ENCODE results near the gene TSPAN33. TPM values are rescaled to one million over a fixed set of nuclear protein-coding genes. Genes with fewer than 3 reads are reported as not detected.

TSPAN33 gene
- polyA plus RNA-seq, 1 of the 3 experiments (the other 2 are of a cell fraction) = 6.9 TPM

DNA sequence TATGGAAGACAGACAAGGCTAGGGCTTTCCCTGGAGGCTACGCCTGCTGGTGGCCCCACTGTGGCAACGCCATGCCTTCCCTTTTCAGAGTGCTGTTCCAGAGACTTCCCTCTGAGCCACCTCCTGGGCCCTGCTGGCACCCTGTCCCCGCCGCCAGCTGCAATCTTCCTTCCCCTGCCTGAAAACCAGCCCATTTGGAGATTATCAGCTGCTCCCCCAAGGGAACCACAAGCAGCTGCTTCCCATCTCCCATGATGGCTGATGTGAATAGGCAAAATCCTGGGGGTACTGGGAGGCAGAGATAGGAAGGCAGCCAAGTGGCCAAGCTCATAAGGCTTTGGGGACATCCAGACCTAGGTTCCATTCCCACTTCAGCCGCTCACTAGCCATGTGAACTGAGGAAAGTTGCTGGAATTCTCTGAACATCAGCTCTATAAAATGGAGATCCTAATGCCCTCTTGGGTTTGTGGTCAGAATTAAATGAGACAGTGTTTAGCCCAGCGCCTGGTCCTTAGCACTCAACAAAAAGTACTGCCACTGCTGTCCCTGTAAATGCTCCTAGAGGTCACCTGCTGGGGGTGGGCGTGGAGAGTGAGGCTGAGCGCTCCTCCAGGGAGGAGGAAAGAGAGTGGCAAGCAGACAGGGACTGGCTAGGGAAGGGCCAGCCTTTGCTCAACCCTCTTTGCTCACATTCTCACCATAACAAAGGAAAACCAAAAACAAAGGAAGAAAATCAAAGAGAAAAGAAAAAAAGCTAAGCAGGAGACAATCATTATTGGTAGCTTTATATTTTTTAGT lies 5.9 kb downstream of the TSPAN33 start:
- H3K9ac ChIP-seq = no peak overlapping the region
- no peak overlapping the region for H3K4me3 ChIP-seq (ENCODE audit: low read depth in 2 of 2, low read length in 1 of 2)
- TF ChIP-seq NRF1 (IDR thresholded peaks at IDR 0.05; ENCODE audit: low read depth, low read length) (no peak), TCF12 (IDR thresholded peaks at IDR 0.05) (no peak), CHD2 (IDR thresholded peaks at IDR 0.05; ENCODE audit: low read length, partially characterized antibody) (no peak), FOXM1 (IDR thresholded peaks at IDR 0.05; ENCODE audit: low read depth) (no peak), RFX5 (IDR thresholded peaks at IDR 0.05; ENCODE audit: low read length) (no peak), RCOR1 (IDR thresholded peaks at IDR 0.05; ENCODE audit: low read length) (no peak), EZH2phosphoT487 (IDR thresholded peaks at IDR 0.05; ENCODE audit: borderline replicate concordance, low read depth) (no peak), MXI1 (IDR thresholded peaks at IDR 0.05; ENCODE audit: low read depth, low read length) (no peak), JUND (IDR thresholded peaks at IDR 0.05) (no peak), FOSL2 (IDR thresholded peaks at IDR 0.05; ENCODE audit: borderline replicate concordance, low read depth) (no peak), GABPA (IDR thresholded peaks at IDR 0.05; ENCODE audit: low read depth) (no peak), EP300 (IDR thresholded peaks at IDR 0.05; ENCODE audit: borderline replicate concordance in 1 of 2, low read depth in 1 of 2, low read length in 1 of 2) (no peak)
- TF ChIP-seq, protein P1, sequence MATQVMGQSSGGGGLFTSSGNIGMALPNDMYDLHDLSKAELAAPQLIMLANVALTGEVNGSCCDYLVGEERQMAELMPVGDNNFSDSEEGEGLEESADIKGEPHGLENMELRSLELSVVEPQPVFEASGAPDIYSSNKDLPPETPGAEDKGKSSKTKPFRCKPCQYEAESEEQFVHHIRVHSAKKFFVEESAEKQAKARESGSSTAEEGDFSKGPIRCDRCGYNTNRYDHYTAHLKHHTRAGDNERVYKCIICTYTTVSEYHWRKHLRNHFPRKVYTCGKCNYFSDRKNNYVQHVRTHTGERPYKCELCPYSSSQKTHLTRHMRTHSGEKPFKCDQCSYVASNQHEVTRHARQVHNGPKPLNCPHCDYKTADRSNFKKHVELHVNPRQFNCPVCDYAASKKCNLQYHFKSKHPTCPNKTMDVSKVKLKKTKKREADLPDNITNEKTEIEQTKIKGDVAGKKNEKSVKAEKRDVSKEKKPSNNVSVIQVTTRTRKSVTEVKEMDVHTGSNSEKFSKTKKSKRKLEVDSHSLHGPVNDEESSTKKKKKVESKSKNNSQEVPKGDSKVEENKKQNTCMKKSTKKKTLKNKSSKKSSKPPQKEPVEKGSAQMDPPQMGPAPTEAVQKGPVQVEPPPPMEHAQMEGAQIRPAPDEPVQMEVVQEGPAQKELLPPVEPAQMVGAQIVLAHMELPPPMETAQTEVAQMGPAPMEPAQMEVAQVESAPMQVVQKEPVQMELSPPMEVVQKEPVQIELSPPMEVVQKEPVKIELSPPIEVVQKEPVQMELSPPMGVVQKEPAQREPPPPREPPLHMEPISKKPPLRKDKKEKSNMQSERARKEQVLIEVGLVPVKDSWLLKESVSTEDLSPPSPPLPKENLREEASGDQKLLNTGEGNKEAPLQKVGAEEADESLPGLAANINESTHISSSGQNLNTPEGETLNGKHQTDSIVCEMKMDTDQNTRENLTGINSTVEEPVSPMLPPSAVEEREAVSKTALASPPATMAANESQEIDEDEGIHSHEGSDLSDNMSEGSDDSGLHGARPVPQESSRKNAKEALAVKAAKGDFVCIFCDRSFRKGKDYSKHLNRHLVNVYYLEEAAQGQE (IDR thresholded peaks at IDR 0.05; ENCODE audit: low read depth, low read length) = no peak
- TF ChIP-seq, protein P2, sequence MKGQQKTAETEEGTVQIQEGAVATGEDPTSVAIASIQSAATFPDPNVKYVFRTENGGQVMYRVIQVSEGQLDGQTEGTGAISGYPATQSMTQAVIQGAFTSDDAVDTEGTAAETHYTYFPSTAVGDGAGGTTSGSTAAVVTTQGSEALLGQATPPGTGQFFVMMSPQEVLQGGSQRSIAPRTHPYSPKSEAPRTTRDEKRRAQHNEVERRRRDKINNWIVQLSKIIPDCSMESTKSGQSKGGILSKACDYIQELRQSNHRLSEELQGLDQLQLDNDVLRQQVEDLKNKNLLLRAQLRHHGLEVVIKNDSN (IDR thresholded peaks at IDR 0.05; ENCODE audit: borderline replicate concordance, low read depth) = no peak
- TF ChIP-seq, protein P3, sequence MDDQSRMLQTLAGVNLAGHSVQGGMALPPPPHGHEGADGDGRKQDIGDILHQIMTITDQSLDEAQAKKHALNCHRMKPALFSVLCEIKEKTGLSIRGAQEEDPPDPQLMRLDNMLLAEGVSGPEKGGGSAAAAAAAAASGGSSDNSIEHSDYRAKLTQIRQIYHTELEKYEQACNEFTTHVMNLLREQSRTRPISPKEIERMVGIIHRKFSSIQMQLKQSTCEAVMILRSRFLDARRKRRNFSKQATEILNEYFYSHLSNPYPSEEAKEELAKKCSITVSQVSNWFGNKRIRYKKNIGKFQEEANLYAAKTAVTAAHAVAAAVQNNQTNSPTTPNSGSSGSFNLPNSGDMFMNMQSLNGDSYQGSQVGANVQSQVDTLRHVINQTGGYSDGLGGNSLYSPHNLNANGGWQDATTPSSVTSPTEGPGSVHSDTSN (IDR thresholded peaks at IDR 0.05) = no peak
- TF ChIP-seq, protein P4, sequence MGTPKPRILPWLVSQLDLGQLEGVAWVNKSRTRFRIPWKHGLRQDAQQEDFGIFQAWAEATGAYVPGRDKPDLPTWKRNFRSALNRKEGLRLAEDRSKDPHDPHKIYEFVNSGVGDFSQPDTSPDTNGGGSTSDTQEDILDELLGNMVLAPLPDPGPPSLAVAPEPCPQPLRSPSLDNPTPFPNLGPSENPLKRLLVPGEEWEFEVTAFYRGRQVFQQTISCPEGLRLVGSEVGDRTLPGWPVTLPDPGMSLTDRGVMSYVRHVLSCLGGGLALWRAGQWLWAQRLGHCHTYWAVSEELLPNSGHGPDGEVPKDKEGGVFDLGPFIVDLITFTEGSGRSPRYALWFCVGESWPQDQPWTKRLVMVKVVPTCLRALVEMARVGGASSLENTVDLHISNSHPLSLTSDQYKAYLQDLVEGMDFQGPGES (IDR thresholded peaks at IDR 0.05; ENCODE audit: low read depth, low read length) = no peak
- TF ChIP-seq, protein P5, sequence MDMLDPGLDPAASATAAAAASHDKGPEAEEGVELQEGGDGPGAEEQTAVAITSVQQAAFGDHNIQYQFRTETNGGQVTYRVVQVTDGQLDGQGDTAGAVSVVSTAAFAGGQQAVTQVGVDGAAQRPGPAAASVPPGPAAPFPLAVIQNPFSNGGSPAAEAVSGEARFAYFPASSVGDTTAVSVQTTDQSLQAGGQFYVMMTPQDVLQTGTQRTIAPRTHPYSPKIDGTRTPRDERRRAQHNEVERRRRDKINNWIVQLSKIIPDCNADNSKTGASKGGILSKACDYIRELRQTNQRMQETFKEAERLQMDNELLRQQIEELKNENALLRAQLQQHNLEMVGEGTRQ (IDR thresholded peaks at IDR 0.05; ENCODE audit: borderline replicate concordance, low read depth, low read length) = no peak
- H4K20me1 ChIP-seq (ENCODE audit: insufficient read depth) = no peaks in the 10 kb centered on the region
- no peak for DNase-seq
- no peaks in the 10 kb centered on the region for H3K9me3 ChIP-seq
- ChIA-PET CTCF (interaction anchor here (1.2 to 10.0 kb wide), 6 partner anchors 9 to 148 kb away, joined by 4 to 111 read pairs (median 8); no protein-coding TSS in a partner anchor), POLR2A (no interaction called here)
- no peaks in the 10 kb centered on the region for H3K9me2 ChIP-seq
- H3K4me1 ChIP-seq (ENCODE audit: control insufficient read depth in 1 of 2, insufficient read depth in 2 of 2, low read depth in 1 of 2, low read length in 1 of 2) = peaks cover 0 to 16% of the 10 kb centered on the region in 2 experiments; a peak in 1 of 4 replicates
- H3K79me2 ChIP-seq (ENCODE audit: insufficient read depth) = no peaks in the 10 kb centered on the region
- no peak overlapping the region for H3K4me2 ChIP-seq
- H3K36me3 ChIP-seq (replicated peaks in 1 of 2; ENCODE audit: control insufficient read depth in 1 of 2, insufficient read depth in 2 of 2, low read length in 1 of 2) = no peaks in the 10 kb centered on the region
- 86% methylated on average over 8 of the region's 8 CpGs for WGBS (ENCODE audit: low lambda C conversion rate)
- H2AFZ ChIP-seq (ENCODE audit: low read depth) = no peak overlapping the region
- no peak overlapping the region for H3K27ac ChIP-seq (ENCODE audit: low read depth in 2 of 2, low read length in 1 of 2)
- H3F3A ChIP-seq (replicated peaks; ENCODE audit: insufficient read depth) = no peaks in the 10 kb centered on the region
- H3K27me3 ChIP-seq (ENCODE audit: insufficient read depth) = no peaks in the 10 kb centered on the region; the same call in 1 of the 2 replicates
